ENCODE results near the gene WDR49.

WDR49 gene

DNA sequence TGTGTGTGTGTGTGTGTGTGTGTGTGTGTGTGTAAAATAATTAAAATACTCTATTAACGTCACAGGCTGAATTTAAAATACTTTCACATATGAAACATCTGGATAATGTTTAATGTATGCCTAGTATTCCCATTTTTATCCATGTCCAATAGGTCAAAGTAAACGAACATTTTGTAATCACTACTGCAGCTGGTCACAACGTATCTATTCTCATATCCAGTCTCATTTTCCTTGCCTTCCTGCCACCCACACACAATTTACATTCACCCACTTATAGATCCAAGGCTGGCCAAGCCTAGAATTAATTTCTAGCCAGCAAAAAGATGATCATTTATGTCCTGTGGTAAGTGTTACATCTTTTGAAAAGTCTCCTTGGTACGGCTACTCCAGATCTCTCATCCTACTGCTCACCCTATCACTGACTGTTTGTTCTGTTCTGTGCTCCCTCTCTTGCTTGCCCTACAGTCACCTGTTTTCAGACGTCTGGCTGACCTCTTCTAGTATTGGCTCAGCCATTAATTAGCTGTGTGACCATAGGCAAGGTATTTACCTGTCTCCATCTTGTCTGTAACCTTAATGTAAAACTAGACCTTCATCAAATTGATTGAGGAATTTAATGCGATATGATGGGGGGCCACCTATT is 197.5 kb downstream of the WDR49 start:
- TF ChIP-seq EP300 (IDR thresholded peaks at IDR 0.05; ENCODE audit: borderline replicate concordance): no peak

- no peak for TF ChIP-seq ZBTB7A (IDR thresholded peaks at IDR 0.05; ENCODE audit: low read depth)
- no peak for TF ChIP-seq EP300 (IDR thresholded peaks at IDR 0.05; ENCODE audit: borderline replicate concordance)
These were observed 199.9 kb downstream of the WDR49 start for GRCh38 chr3:167453815-167454214.

DNA sequence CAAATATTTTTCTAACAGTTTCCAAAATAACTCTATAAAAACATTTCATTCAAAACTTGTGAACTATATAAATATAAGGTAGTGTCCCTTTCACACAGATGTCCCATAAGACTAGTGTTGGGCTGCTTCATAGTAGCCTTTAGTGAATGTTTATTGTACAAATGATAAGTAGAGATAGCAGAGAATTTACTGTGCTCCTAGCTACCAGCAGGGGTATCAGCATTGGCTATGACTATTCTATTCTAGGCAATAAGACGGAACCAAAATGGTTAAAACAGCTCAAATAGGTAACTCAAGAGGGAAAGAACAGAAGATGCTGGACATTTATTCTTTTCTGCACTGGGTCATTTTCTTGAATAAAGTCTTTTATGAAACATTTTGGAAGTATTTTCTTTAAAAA is 202.5 kb downstream of the WDR49 start:
- TF ChIP-seq, protein P1, sequence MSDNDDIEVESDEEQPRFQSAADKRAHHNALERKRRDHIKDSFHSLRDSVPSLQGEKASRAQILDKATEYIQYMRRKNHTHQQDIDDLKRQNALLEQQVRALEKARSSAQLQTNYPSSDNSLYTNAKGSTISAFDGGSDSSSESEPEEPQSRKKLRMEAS (IDR thresholded peaks at IDR 0.05): no peak
- TF ChIP-seq EP300 (IDR thresholded peaks at IDR 0.05; ENCODE audit: borderline replicate concordance): no peak
- TF ChIP-seq CEBPB (IDR thresholded peaks at IDR 0.05): no peak
- TF ChIP-seq REST (IDR thresholded peaks at IDR 0.05; ENCODE audit: low read depth): no peak

DNA sequence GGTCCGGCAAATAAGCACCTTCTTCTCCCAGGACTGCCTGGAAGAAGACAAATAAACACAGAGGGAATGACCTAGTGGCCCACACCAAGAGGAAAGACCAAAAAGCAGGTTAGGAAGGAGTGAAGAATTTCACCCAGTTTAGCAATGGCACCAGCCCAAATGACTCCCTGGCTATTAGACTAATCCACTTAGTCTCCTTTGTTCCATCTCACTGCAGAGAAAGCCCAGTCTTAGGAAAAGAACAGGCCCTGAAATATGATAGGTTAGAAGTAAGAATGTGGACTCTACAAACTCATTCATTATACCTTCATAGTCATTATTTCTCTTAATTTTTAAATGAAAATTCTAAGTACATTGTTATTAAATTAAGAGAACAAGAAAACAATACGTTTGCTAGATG is 203.1 kb downstream of the WDR49 start:
- TF ChIP-seq, protein P1 (IDR thresholded peaks at IDR 0.05): no peak
- no peak for TF ChIP-seq ZBTB7A (IDR thresholded peaks at IDR 0.05; ENCODE audit: low read depth)
- TF ChIP-seq TCF12 (IDR thresholded peaks at IDR 0.05; ENCODE audit: low read depth): no peak
- no peak for TF ChIP-seq NFIC (IDR thresholded peaks at IDR 0.05)
- no peak for TF ChIP-seq EP300 (IDR thresholded peaks at IDR 0.05; ENCODE audit: borderline replicate concordance)
- no peak for TF ChIP-seq TAF1 (IDR thresholded peaks at IDR 0.05; ENCODE audit: low read depth)
- TF ChIP-seq CREB1 (IDR thresholded peaks at IDR 0.05; ENCODE audit: low read depth): no peak
- TF ChIP-seq YY1 (IDR thresholded peaks at IDR 0.05; ENCODE audit: low read depth): no peak
- TF ChIP-seq EGR1 (IDR thresholded peaks at IDR 0.05): no peak
- TF ChIP-seq CEBPB (IDR thresholded peaks at IDR 0.05): no peak
- no peak for TF ChIP-seq USF1 (IDR thresholded peaks at IDR 0.05)
- no peak for TF ChIP-seq RAD21 (IDR thresholded peaks at IDR 0.05; ENCODE audit: low read depth)
- no peak for TF ChIP-seq REST (IDR thresholded peaks at IDR 0.05; ENCODE audit: low read depth)
- no peak for TF ChIP-seq FOXM1 (IDR thresholded peaks at IDR 0.05; ENCODE audit: borderline replicate concordance, low read depth)
- no peak for TF ChIP-seq TEAD4 (IDR thresholded peaks at IDR 0.05)

DNA sequence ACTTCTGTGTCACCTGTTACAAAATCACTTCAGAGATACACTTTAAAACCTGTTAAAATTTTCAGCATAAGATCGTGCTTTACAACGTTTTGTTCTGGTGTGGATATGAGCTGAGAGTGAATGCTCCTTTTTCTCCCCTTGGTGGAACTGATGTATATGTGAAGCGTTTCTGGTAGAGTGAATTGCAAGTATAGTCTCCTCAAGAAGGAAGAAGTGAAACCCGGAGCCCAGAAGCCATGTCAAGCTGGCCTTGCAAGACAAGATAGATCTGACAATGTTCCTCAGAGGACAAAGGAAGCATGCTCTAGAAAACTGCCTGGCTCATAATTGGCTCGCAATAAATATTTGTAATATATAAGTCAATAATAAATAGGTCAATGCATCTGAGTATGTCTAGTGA is 203.5 kb downstream of the WDR49 start:
- TF ChIP-seq YY1 (IDR thresholded peaks at IDR 0.05; ENCODE audit: low read depth): no peak
- TF ChIP-seq FOXM1 (IDR thresholded peaks at IDR 0.05; ENCODE audit: borderline replicate concordance, low read depth): no peak
- TF ChIP-seq CEBPB (IDR thresholded peaks at IDR 0.05): no peak
- TF ChIP-seq RAD21 (IDR thresholded peaks at IDR 0.05; ENCODE audit: low read depth): no peak
- no peak for TF ChIP-seq EGR1 (IDR thresholded peaks at IDR 0.05)
- TF ChIP-seq USF1 (IDR thresholded peaks at IDR 0.05): no peak
- no peak for TF ChIP-seq ZBTB7A (IDR thresholded peaks at IDR 0.05; ENCODE audit: low read depth)
- TF ChIP-seq CREB1 (IDR thresholded peaks at IDR 0.05; ENCODE audit: low read depth): no peak
- TF ChIP-seq REST (IDR thresholded peaks at IDR 0.05; ENCODE audit: low read depth): no peak
- no peak for TF ChIP-seq TAF1 (IDR thresholded peaks at IDR 0.05; ENCODE audit: low read depth)
- no peak for TF ChIP-seq TEAD4 (IDR thresholded peaks at IDR 0.05)
- no peak for TF ChIP-seq EP300 (IDR thresholded peaks at IDR 0.05; ENCODE audit: borderline replicate concordance)
- TF ChIP-seq, protein P1 (IDR thresholded peaks at IDR 0.05): no peak

All from Ishikawa (cell line).